D721Med (cell line): Measurements from ENCODE around the gene BMS1.
"Not testable (repeated sequence)": the region's sequence is repeated elsewhere in the genome, so short reads cannot be mapped to it uniquely, and the experiment has no call there.

Source experiments
- DNase-seq: peaks from one replicate; pipeline ENCODE4 v3.0.0; 2011; ENCODE audit warnings: low spot score; ENCODE audit not compliant: insufficient read length
- FAIRE-seq: peaks from 2 replicates; lab custom pipeline; 2011; peaks lifted over from hg19 to GRCh38; lab: Jason Lieb, UNC
- TF ChIP-seq, protein P1 (sequence below): IDR thresholded peaks from 2 replicates; pipeline ENCODE4 v1.5.1; 2012; ENCODE audit warnings: mild to moderate bottlenecking, control low read depth; ENCODE audit not compliant: insufficient read depth; ENCODE audit errors: missing control alignments

BMS1 gene

DNA sequence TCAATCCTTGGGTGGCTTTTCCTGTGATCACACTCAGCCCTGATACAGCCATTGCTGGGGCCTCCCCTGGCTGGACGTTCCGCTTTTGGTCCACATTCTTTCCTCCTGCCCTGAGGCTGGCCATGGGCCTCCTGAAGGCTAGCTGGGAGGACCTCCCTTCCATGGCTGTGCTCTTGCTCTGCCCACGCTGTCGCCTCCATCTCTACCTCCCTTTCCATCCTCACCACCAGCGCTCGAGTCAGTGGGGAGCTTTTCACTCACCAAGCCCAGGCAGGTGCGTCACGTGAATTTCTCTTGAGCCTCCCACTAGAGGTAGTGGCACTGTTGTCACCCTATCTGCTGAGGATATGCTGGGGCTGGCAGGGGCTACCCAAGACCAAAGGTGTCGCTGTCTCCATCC lies 85.9 kb downstream of the BMS1 start:
- FAIRE-seq (no peak), DNase-seq (no peak)
- TF ChIP-seq, protein P1, sequence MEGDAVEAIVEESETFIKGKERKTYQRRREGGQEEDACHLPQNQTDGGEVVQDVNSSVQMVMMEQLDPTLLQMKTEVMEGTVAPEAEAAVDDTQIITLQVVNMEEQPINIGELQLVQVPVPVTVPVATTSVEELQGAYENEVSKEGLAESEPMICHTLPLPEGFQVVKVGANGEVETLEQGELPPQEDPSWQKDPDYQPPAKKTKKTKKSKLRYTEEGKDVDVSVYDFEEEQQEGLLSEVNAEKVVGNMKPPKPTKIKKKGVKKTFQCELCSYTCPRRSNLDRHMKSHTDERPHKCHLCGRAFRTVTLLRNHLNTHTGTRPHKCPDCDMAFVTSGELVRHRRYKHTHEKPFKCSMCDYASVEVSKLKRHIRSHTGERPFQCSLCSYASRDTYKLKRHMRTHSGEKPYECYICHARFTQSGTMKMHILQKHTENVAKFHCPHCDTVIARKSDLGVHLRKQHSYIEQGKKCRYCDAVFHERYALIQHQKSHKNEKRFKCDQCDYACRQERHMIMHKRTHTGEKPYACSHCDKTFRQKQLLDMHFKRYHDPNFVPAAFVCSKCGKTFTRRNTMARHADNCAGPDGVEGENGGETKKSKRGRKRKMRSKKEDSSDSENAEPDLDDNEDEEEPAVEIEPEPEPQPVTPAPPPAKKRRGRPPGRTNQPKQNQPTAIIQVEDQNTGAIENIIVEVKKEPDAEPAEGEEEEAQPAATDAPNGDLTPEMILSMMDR, result no peak

DNA sequence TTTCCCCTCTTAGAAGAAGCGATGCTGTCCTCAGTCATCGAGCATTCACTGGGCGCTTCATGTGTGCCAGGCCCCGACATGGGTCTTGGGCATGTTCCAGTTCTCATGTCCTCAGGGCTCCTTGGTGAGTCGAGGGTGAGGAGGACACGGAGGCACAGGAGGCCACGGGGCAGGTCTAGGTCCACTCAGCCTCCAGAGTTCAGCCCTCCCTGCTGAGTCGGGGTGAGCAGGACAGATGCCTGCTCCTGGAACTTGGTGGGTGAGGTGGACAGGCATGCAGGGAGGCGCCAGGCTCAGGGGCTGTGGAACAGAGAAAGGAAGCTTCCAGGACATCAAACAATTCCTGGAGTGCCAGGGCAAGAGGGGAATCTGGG lies 87.4 kb downstream of the BMS1 start:
- TF ChIP-seq, protein P1, result no peak
- DNase-seq (no peak), FAIRE-seq (no peak)

DNA sequence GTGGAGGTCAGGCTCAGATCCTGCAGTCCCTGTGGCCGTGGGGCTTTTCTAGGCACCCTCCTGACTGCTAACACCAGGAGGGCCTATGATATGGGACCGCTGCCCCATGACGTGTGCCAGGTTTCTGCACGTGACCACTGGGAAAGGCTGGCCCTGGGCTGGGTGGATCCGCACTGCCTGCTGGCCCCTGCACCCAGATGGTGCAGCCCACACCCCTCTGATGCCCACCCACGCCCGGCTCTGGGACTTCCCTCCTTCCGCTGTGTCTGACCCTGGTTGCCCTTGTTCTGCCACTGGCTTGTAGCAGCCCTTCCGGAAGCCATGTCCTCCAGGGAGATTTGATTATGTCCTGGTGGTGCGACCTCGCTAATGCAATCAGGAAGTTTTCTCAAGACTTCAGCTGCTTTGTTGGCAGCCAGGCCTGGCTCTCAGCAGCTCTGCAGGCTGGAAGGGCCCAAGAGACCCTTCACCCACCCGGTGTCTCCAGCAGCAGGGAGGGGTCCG lies 88.6 kb downstream of the BMS1 start:
- not testable (repeated sequence) for DNase-seq, FAIRE-seq

DNA sequence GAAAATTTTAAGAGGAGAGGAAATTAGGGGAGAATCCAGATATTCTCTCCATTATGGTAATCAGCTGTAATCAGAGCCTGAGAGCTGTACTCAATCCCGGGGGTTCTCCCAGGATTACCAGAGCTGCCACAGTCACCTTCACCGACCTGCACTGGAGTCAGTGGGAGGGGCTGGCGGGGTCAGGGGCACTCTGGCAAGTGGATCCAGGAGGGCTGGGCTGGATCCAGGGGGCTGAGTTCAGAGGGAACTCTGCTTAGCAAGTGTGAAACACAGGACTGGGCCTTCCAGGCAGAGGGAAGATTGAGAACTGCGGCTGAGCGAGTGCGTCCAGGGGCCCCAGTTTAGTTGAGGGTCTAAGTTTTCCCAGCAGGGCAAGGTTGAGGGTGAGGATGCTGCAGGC lies 89.2 kb downstream of the BMS1 start:
- TF ChIP-seq, protein P1, result no peak
- no peak for FAIRE-seq

DNA sequence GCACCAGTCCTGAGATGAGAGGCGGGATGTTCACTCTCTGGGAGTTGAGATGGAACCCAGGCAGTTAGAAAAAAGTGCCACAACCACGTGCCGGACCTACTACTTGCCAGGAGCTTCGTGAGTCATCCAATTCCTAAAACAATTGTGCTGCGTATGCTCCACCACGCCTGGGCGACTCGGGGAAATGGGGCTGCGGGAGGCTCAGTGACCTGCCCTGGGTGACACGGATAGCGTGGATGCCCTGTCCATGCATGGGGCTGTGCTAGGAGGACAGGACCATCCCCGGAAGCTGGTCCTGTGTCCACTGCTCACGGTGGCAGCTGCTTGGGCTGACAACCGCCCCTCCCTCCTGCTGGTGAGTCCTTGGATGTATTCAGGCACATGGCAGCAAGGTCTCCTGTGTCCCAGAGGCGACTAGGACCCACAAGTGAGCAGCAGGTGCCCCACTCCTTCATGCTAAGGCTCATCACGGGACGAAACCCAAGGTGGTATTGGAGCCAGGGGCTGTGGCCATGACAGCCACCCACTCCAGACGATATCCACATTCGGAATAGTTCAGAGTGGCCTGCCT lies 90.4 kb downstream of the BMS1 start:
- TF ChIP-seq, protein P1, result no peak
- DNase-seq, result no peak
- FAIRE-seq, result no peak

More for the DNA sequence above, 89.2 kb downstream of the BMS1 start:
- no peak for DNase-seq

DNA sequence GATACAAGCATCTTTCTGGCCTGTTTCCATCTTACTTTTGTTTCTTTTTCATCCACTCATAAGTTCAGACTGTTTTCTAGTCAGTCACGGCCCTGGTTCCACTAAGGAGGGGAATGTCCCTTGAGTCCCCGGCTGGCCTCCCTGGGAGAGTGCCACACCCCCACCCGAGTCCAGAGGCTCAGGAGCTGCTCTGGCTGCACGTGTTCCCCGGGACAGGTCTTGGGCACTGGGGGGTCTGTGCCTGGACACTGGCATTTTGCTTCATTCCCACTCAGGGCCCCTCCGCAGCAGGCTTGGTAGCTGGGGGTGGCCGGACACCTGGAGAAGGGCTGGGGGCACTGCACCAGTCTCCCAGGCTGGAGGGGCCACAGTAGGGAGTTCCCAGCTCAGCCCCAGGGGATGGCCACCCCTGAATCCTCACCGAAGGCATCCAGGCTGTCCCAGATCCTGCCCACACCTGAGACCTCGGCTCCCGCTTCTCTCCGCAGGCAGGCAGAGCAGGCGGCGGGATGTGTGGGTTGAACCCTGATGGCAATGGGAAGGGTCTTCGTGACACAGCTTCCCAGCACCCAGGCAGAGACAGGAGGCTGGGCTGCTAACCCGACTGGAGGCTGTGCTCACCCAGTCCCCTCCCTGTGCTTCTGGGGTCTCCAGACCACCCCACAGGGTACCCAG lies 92.3 kb downstream of the BMS1 start:
- TF ChIP-seq, protein P1, result no peak
- FAIRE-seq (no peak), DNase-seq (no peak)

DNA sequence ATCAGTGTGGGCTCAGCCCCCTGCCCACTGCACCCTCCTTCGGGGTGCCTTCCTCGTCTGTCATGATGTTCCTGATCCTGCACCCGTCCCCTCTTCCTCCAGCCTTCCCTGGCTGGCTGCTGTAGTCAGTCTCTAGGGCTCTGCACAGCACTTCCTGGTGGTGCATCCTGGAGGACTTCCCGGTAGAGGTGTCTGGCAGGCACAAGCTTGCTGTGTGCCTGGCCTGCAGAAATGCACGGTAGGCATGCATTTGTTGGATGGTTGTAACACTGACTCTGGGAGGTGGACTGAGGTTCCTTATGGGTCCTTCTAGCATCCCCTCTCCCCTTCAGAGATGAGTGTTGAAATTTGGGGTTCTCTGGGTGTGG lies 92.8 kb downstream of the BMS1 start:
- DNase-seq, result no peak
- TF ChIP-seq, protein P1, result no peak
- FAIRE-seq, result no peak
